Spleen (tissue), 7 donors: ENCODE results near the gene ST6GALNAC2.

Experiments
- CTCF ChIP-seq, 11 experiments: fragments of 200-600 bp in 7 of 11; fragments of 450-650 bp in 4 of 11; sonication (generic) in 4 of 11; IDR thresholded peaks in 8 of 11; conservative IDR thresholded peaks in 3 of 11; 1 replicate in 7 of 11; 2 replicates in 4 of 11; pipeline versions ENCODE4 v1.4.0 to v1.8.0; 2016 to 2021; ENCODE audit warnings: antibody characterized with exemption in 11 of 11, inconsistent platforms in 4 of 11, mild to moderate bottlenecking in 1 of 11
- POLR2A ChIP-seq, 3 donors: fragments of 450-650 bp; IDR thresholded peaks; one replicate each; pipeline ENCODE4 v1.5.1; 2017; ENCODE audit warnings: antibody characterized with exemption in 3 of 3, mild to moderate bottlenecking in 1 of 3
- POLR2AphosphoS5 ChIP-seq, 3 donors: sonication (generic); formaldehyde crosslinking; IDR thresholded peaks; one replicate each; pipeline ENCODE4 v1.5.1; 2017; ENCODE audit warnings: antibody characterized with exemption in 3 of 3
- donor health status: DM: no; HTN: no; CAD: no; lungs with moderate emphysema.
- donor health status: DM: no; HTN: no; CAD: no.
- donor health status: DM: no; HTN: no; CAD: no.

- TF ChIP-seq POLR2A (IDR thresholded peaks at IDR 0.05): no peak
- TF ChIP-seq CTCF (IDR thresholded peaks at IDR 0.05 in 8 of 11, conservative IDR thresholded peaks at IDR 0.05 in 3 of 11): no peak
- no peak for TF ChIP-seq POLR2AphosphoS5 (IDR thresholded peaks at IDR 0.05)
These were observed 53.5 kb downstream of the ST6GALNAC2 start for GRCh38 chr17:76532072-76532651.
